Motor neuron (in vitro differentiated cells): ENCODE measurements around the gene RNF224. TPM values are rescaled to one million over a fixed set of nuclear protein-coding genes. Genes with fewer than 3 reads are reported as not detected.

Source experiments
- ATAC-seq, 8 experiments: fragments of 200-7000 bp; cut with Tn5 transposase; replicated peaks in 6 of 8; 2 replicates each; pipeline ENCODE4 v1.8.0; 2021; ENCODE audit warnings: mild to moderate bottlenecking in 8 of 8, moderate library complexity in 8 of 8
- H3K27ac ChIP-seq, 2 donors: fragments of 250-450 bp; sonication (Bioruptor Pico); 2 replicates each; pipeline ENCODE4 v1.9.0; 2021; ENCODE audit warnings: antibody characterized with exemption in 2 of 2, mild to moderate bottlenecking in 2 of 2, moderate library complexity in 1 of 2
- H3K4me1 ChIP-seq, 2 donors: fragments of 250-450 bp; sonication (Bioruptor Pico); replicated peaks in 1 of 2; 2 replicates each; pipeline ENCODE4 v1.6.1; 2021; ENCODE audit warnings: antibody characterized with exemption in 2 of 2, mild to moderate bottlenecking in 2 of 2, moderate library complexity in 1 of 2
- H3K4me3 ChIP-seq, 5 donors: fragments of 250-450 bp; sonication (Bioruptor Pico); 2 replicates each; pipeline ENCODE4 v1.9.0; 2021; ENCODE audit warnings: antibody characterized with exemption in 5 of 5, mild to moderate bottlenecking in 5 of 5, moderate library complexity in 4 of 5
- WGBS, 10 experiments: fragments of 450-650 bp; shearing (Covaris generic); methylation state at CpG; one replicate each; pipeline ENCODE4 v1.0.0; 2022; 5-methylcytosine and 5-hydroxymethylcytosine counted together
- in situ Hi-C, 9 experiments: fragments of 400-800 bp; cut with MboI; loops; one replicate each; pipeline ENCODE4 v1.15.0; 2021; ENCODE audit warnings: low sequenced_read_pairs in 9 of 9, low pct_unique_long_range_greater_than_20kb in 2 of 9; ENCODE audit not compliant: unreplicated experiment in 9 of 9
- total RNA-seq, 8 experiments: library from RNA; unstranded; fragments of 300-600 nt; gene quantifications; 2 replicates each; pipeline versions ENCODE4 v1.2.3 to v1.2.4, GENCODE V29; 2022

The RNF224 gene
- 1 to 10 TPM in 1 of 8 experiments, under 1 TPM in 7; 0.23 to 1.1 (median 0.46) TPM for total RNA-seq

DNA sequence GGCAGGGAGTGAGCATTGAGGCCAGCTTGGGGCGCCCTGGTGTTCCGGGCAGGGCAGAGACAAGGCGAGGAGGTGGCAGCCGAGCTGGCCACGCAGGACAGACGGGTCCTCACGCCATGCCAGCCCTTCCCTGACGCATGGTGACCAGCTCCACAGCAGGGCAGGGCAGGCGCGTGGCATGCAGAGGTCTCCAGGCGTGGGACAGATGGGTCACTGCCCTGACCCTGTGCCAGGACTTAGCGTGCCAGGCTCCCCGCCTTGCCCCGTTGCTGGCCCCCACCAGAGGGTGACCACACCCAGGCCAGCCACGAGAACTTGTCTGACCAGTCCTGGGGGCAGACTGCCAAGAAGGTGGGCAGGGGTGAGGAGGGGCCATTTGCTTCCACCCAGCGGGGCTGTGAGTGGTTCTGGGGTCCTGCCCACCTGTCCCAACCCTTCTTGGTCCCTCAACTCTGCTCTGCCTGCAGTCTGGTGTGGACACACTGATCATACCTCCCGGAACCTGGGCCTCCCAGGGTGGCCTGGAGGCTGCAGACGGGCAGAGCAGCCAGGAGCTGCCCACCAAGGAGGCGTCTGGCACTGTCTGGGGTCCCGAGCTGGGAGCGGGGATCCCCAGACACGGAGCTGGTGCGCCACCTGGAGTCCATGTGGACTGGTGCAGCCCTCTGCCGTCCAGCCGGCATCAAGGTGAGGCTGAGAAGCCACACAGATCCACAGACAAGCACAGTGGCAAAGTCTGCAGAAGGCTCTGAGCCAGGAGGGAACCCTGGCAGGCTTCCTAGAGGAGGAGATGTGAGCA lies at the start of gene RNF224:
Gene RNF224 (plus strand): TSS at position 449 of the 799 bp plus-strand sequence. CDS start 834 bp downstream, outside the sequence.
- Histone ChIP-seq H3K4me3 (no peak within 1 kb of the TSS), H3K4me1 (peaks cover 3 to 10% of the 10 kb centered on the region in 2 donors), H3K27ac (no peak within 1 kb of the TSS)
- peak; percentile 10 to 57 (median 26) for ATAC-seq
- WGBS, 10 experiments = 0 to 100% (median 10%) methylated on average over 1 to 3 of the region's 25 CpGs; no CpG with 5 or more reads in 4 of the 10 experiments
- in situ Hi-C loops = loop anchor here in 1 of 9 experiments (25.0 kb wide), 1 partner anchor 115 kb away; the partner anchor contains the start of gene DPP7

DNA sequence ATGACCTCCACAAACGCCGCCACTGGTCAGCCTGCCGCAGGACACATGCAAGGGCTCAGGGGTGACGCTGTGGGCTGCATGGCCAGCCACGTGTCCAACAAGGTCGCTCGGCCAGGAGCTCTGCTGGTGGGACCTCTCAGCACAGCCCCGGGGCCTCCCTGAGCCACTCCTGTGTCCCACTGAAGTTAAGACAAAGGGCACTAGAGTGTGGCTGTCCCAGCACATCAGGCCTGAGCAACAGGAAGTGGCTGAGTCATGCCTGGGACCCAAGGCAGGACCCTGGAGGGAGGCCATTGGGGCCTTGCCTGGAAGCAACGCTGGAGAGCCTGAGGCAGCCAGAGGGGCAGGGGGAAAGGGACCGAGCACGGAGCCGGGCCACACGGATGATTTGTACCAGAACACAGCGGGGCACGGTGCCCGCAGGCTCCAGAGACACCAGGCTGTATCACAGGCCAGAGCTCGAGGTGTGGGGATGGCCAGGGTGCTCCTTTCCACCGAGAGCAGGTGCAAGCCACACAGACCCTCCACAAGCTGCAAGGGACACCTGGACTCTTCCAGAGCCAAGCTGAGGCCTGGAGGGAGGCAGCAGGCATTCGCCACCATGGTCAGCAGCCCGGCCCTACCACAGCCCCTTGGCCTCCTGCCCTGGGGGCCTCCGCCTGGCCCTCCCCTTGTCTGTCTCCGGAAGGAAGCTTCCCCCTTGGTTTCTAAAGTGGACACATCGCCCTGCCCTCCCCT lies 48.9 kb upstream of the RNF224 start:
- H3K4me3 ChIP-seq = no peak overlapping the region
- peaks cover 5 to 8% of the 10 kb centered on the region in 2 donors for H3K4me1 ChIP-seq
- H3K27ac ChIP-seq = no peak overlapping the region
- in situ Hi-C loops = no loop called here
- 67 to 100% (median 81%) methylated on average over 1 to 9 of the region's 23 CpGs; no CpG with 5 or more reads in 4 of the 10 experiments for WGBS, 10 experiments
- no peak for ATAC-seq

DNA sequence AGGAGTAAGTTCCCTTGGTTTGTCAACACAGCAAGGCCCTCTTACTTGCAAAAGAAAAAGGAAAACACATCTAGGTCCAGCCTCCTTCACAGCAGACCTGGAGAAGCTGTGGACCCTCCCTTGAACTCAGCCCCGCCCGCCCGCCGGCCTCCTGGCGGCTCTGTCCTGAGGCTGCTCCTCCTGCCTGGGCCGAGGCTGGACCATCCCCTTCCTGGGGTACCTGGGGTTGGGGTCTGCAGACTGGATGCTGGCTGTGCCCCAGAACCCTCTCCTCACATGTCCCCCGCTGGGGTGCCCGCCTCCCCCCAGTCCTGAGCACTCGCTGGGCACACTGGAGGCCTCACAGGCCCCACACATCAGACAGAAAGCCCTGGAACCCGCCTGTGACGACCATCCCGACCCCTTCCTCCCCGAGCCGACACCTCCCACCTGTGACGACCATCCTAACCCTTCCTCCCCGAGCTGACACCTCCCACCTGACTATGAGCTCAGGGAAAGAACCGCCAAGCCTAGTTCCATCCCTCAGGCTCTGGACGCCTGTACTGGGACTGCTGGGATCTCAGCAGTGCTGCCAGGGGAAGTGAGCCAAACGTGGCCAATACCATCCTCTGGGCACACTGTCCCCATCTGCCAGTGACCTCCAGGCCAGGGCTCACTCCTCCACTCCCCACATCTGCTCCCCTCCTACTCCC lies 48.2 kb upstream of the RNF224 start:
- H3K4me3 ChIP-seq = no peak overlapping the region
- no peak overlapping the region for H3K27ac ChIP-seq
- WGBS, 10 experiments = 60 to 100% (median 78%) methylated on average over 1 to 4 of the region's 19 CpGs; no CpG with 5 or more reads in 6 of the 10 experiments
- ATAC-seq = no peak
- in situ Hi-C loops = no loop called here
- peaks cover 5 to 8% of the 10 kb centered on the region in 2 donors for H3K4me1 ChIP-seq

DNA sequence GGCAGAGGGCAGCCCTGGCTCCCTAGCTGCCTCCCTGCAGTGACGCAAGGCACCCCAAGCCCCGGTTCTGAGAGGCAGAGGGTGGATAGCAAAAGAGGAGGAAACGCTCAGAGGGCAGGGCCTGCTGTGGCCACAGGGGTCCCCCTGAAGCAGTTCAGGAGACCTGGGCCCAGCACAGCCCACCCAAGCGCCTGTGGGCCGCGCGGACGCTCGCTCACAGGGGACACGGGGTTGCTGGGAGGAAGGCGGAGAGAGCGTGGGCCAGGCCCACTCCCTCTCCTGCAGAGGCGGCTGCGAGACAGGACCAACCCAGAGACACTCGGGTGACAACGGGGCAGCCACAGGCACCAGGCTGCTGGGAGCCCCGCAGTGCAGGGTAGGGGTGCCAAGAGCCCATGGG lies 47.5 kb upstream of the RNF224 start:
- H3K27ac ChIP-seq = no peak overlapping the region
- in situ Hi-C loops = no loop called here
- no peak overlapping the region for H3K4me3 ChIP-seq
- no peak for ATAC-seq
- H3K4me1 ChIP-seq = peaks cover 4 to 8% of the 10 kb centered on the region in 2 donors
- WGBS, 10 experiments = 80 to 95% (median 84%) methylated on average over 1 to 11 of the region's 17 CpGs; no CpG with 5 or more reads in 6 of the 10 experiments

DNA sequence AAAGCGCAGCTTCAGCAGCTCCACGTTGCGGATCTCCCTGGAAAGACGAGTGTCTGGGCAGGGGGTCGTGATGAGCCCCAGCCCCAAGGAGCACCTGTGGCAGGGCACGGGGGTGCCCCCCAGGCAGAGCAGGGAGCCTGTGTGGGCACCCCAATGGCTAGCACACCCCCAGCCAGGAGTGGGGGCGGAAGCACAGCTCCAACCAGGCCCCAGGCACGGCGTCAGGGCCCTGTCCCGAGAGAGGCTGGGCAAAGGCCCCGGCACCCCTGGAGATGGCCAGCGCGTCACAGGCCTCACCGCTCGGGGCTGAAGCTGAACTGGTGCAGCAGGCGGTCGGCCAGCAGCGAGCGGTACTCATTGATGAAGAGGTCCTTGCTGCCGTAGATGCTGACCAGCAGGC lies 46.8 kb upstream of the RNF224 start:
- in situ Hi-C loops = no loop called here
- 94 to 100% (median 100%) methylated on average over 1 to 4 of the region's 20 CpGs; no CpG with 5 or more reads in 7 of the 10 experiments for WGBS, 10 experiments
- ATAC-seq = no peak
- Histone ChIP-seq H3K4me1 (peaks cover 0 to under 1% of the 10 kb centered on the region in 2 donors), H3K27ac (no peak overlapping the region), H3K4me3 (no peak overlapping the region)

DNA sequence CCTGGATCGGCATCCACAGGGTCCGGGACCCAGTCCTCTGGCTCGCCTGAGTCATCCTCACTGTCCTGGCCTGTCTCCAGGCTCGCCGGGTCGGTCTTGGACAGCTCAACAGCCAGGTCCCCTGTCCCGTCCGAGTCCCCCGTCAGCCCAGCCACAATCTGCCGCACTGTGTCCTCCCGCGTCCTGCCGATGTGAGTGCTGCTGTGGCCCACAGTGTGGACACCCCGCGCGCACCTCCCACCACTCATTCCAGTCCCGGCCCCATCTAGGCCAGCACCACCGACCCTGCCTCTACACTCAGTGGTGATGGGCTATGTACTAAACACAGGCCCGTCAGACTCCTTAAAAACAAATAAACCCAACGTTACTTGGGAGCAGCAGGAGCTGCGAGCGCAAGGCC lies 45.6 kb upstream of the RNF224 start:
- peak in 1 of 8 experiments; percentile 4 for ATAC-seq
- in situ Hi-C loops = no loop called here
- 80 to 100% methylated on average over 1 of the region's 22 CpGs; no CpG with 5 or more reads in 8 of the 10 experiments for WGBS, 10 experiments
- H3K4me3 ChIP-seq = no peak overlapping the region
- H3K27ac ChIP-seq = no peak overlapping the region
- H3K4me1 ChIP-seq = peaks cover under 1% of the 10 kb centered on the region in 2 donors

DNA sequence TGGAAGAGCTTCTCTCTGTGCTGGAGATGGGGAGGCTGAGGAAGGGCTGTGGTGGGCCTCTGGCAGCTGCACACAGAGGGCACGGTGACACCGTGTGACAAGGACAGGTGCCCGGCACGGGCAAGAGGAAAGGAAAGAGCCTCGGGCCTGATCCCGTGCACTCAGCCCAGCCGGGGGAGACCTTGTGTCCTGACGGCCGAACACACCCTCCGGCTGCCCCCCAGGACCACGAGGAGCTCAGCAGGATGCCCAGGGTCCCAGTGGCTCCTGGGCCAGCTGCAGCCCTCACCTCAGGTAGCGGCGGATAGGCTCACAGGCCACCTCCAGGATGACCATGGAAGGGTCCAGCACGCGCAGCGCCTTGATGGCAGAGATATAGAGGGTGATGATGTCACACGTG lies 44.5 kb upstream of the RNF224 start:
- no peak overlapping the region for H3K27ac ChIP-seq
- in situ Hi-C loops = no loop called here
- H3K4me1 ChIP-seq = peaks cover 9 to 10% of the 10 kb centered on the region in 2 donors
- ATAC-seq = no peak
- H3K4me3 ChIP-seq = no peak overlapping the region
- 17 to 100% (median 92%) methylated on average over 1 to 10 of the region's 17 CpGs; no CpG with 5 or more reads in 3 of the 10 experiments for WGBS, 10 experiments

DNA sequence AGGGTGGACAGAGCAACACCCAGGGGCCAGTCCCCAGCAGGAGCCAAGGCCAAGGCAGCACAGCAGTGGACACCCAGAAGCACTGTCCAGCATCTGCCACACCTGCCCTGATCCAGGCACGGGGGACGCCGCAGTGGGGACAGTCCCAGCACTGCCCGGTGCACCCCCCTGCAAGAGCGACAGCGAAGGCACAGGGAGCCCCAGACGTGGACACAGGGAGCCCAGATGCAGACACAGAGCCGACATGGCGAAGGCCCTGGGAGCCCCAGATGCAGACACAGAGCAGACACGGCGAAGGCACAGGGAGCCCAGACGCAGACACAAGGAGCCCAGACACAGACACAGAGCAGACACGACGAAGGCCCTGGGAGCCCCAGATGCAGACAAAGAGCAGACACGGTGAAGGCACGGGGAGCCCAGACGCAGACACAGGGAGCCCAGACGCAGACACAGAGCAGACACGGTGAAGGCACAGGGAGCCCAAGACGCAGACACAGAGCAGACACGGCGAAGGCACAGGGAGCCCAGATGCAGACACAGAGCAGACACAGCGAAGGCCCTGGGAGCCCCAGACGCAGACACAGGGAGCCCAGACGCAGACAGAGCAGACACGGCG lies 43.2 kb upstream of the RNF224 start:
- no peak for ATAC-seq
- 80 to 90% (median 80%) methylated on average over 1 to 4 of the region's 27 CpGs; no CpG with 5 or more reads in 7 of the 10 experiments for WGBS, 10 experiments
- H3K27ac ChIP-seq = no peak overlapping the region
- in situ Hi-C loops = no loop called here
- H3K4me3 ChIP-seq = no peak overlapping the region
- H3K4me1 ChIP-seq = peaks cover 9 to 10% of the 10 kb centered on the region in 2 donors

DNA sequence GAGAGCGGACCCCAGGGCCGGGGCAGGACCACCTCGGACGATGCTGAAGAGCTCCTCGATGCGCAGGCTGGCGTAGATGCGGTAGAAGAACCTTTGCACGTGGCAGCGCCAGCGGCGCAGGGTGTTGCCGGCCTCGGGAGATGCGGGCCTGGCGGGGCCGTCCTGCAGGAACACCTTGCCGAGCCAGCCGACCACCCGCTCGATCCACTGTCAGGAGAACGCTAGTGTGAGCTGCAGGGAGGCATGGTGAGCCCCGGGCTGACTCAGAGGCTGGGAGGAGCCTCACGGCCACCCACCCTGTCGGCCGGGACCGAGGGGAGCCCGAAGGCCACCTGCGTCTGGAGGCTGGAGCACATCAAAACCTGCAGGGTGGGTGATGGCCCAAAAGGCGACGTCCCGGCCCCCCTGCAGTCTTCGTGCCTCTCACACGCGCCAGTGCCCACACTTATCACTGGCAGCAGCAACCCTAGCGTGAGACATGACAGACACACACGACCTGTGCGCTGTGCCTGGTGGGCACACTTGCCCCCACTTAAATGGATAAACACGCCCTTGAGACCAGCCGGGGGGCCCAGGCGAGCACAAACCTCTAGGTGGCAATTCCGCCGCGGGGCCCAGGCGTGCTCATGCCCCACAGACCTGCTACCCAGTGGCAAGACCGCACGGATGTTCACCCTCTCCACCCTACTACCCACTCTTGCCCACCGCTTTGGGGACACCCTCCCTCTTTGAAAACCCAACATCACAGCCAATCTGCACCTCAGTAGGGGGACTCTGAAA lies 42.2 kb upstream of the RNF224 start:
- peaks cover 17 to 18% of the 10 kb centered on the region in 2 donors for H3K4me1 ChIP-seq
- no peak overlapping the region for H3K4me3 ChIP-seq
- 80 to 100% (median 90%) methylated on average over 1 to 2 of the region's 48 CpGs; no CpG with 5 or more reads in 7 of the 10 experiments for WGBS, 10 experiments
- no peak for ATAC-seq
- in situ Hi-C loops = no loop called here
- H3K27ac ChIP-seq = no peak overlapping the region

DNA sequence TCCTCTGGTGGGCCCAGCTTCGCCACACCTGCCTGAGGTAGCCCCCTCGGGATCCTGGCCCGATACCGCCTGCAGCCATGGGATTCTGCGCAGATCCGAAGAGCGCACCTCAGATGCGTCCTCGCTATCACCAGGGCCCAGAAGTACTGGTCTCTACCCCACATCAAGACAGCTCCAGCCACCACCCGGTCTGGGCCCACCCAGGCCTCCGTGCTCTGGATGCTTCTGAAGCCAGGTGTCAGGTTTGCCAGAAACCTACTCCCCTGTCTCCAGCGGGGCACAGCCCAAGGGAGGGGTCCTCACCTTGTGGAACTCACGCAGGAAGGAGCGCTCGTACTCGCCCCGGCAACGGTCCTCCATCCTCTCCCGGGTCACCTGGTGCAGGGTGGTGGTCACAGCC lies 41.4 kb upstream of the RNF224 start:
- in situ Hi-C loops = no loop called here
- ATAC-seq = no peak
- no peak overlapping the region for H3K4me3 ChIP-seq
- WGBS, 10 experiments = 89 to 100% (median 95%) methylated on average over 2 to 5 of the region's 19 CpGs; no CpG with 5 or more reads in 6 of the 10 experiments
- no peak overlapping the region for H3K27ac ChIP-seq
- peaks cover 17 to 20% of the 10 kb centered on the region in 2 donors for H3K4me1 ChIP-seq

DNA sequence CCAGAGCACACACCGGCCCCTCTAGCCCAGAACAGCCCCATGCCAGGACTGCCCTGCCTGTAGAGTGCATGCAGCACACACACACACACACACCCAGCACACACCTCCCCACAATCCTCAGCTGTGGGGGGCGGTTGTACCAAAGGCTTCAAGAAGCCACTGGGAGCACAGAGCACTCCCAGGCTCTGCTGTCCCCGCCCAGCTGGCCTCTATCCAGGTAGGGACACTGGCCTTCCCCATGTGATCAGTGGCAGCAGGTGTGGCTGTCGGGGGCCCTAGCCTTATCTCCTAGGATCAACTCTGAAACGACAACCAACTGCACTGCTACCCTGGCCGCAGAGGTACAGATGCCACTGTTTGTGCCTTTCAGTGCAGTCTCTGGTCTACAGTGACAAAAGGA lies 40.9 kb upstream of the RNF224 start:
- H3K4me1 ChIP-seq = peaks cover 17 to 20% of the 10 kb centered on the region in 2 donors
- no peak overlapping the region for H3K4me3 ChIP-seq
- ATAC-seq = no peak
- in situ Hi-C loops = no loop called here
- H3K27ac ChIP-seq = no peak overlapping the region
- 69 to 100% (median 88%) methylated on average over 1 to 2 of the region's 6 CpGs; no CpG with 5 or more reads in 6 of the 10 experiments for WGBS, 10 experiments

DNA sequence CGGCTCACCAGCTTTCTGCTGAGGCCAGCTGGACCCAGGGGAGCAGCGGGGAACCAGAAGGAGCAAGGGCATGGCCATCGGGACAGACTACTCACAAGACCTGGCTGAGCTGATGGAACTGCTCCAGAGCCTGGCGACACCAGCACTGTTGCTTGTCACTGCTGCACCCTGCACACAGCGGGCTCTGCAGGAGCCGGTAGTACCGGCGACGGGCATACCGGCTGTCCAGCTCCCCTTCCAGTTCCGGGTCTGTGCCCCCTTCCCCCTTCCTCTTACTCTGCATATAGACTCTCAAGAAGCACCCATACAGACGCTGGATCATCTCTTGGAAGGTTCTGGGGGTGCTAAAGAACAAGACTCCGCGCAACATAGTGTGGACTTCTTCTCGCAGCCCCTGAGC lies 39.9 kb upstream of the RNF224 start:
- H3K27ac ChIP-seq = no peak overlapping the region
- WGBS, 10 experiments = 60 to 100% (median 83%) methylated on average over 1 to 7 of the region's 15 CpGs; no CpG with 5 or more reads in 2 of the 10 experiments
- peak overlapping the region; percentile 83 to 93 (median 90) for H3K4me3 ChIP-seq
- in situ Hi-C loops = no loop called here
- H3K4me1 ChIP-seq = peaks cover 17 to 20% of the 10 kb centered on the region in 2 donors
- ATAC-seq = no peak
